IMR-90 (cell line): Measurements from ENCODE around the gene IDH3G. TPM values are rescaled to one million over a fixed set of nuclear protein-coding genes. Genes with fewer than 3 reads are reported as not detected.
A peak's percentile ranks its signal among the peaks of the same experiment; 100 is the strongest.

Source experiments
- ATAC-seq: fragments of 200-7000 bp; cut with Tn5 transposase; 2 replicates; pipeline ENCODE4 v1.9.1; 2020; ENCODE audit warnings: low read depth, mild to moderate bottlenecking, moderate library complexity
- BruUV-seq: library from RNA; stranded (reverse); fragments of 400-500 nt; replicated peaks from 2 replicates; lab custom pipeline; 2021; lab: Mats Ljungman, UMichigan
- CTCF ChIA-PET: fragments of 300-600 bp; formaldehyde crosslinking; extraction: SDS; loops from one replicate; lab custom pipeline; 2021; ENCODE audit warnings: antibody characterized with exemption; lab: Yijun Ruan, JAX
- POLR2A ChIA-PET: fragments of 300-600 bp; sonication (Branson Sonifier 250); formaldehyde crosslinking; loops from one replicate; lab custom pipeline; 2022; ENCODE audit warnings: antibody characterized with exemption; ENCODE audit not compliant: unreplicated experiment; lab: Charles Lee
- DNase-seq: peaks from one replicate; pipeline ENCODE4 v3.0.0; 2013
- H2AFZ ChIP-seq: replicated peaks from 2 replicates; pipeline ENCODE3; 2013; ENCODE audit warnings: low read length, mild to moderate bottlenecking; ENCODE audit not compliant: poor library complexity
- H2AK5ac ChIP-seq: 2 replicates; pipeline ENCODE4 v1.6.1; 2013; ENCODE audit warnings: low read depth, low read length, inconsistent platforms
- H2AK9ac ChIP-seq: replicated peaks from 2 replicates; pipeline ENCODE3; 2013; ENCODE audit warnings: mild to moderate bottlenecking, low read depth, low read length, moderate library complexity; ENCODE audit not compliant: poor library complexity
- H2BK120ac ChIP-seq: 2 replicates; pipeline ENCODE4 v1.6.1; 2013; ENCODE audit warnings: low read depth, low read length, inconsistent platforms
- H2BK15ac ChIP-seq: 3 replicates; pipeline ENCODE4 v1.6.1; 2013; ENCODE audit warnings: low read depth, low read length, inconsistent platforms
- H2BK20ac ChIP-seq: 2 replicates; pipeline ENCODE4 v1.6.1; 2013; ENCODE audit warnings: low read depth, mild to moderate bottlenecking, inconsistent platforms, low read length, moderate library complexity
- H2BK5ac ChIP-seq: 2 replicates; pipeline ENCODE4 v1.6.1; 2013; ENCODE audit warnings: mild to moderate bottlenecking, low read depth, low read length, inconsistent platforms; ENCODE audit not compliant: poor library complexity, severe bottlenecking
- H3K14ac ChIP-seq: replicated peaks from 2 replicates; pipeline ENCODE4 v1.6.1; 2013; ENCODE audit warnings: low read depth, low read length, inconsistent platforms
- H3K18ac ChIP-seq: 2 replicates; pipeline ENCODE4 v1.6.1; 2013; ENCODE audit warnings: low read depth, low read length, control low read depth
- H3K23ac ChIP-seq: 2 replicates; pipeline ENCODE4 v1.6.1; 2013; ENCODE audit warnings: low read depth, low read length, inconsistent platforms
- H3K27ac ChIP-seq: 2 replicates; pipeline ENCODE4 v1.5.1; 2013; ENCODE audit warnings: mild to moderate bottlenecking, control low read depth, low read length; ENCODE audit not compliant: insufficient read depth
- H3K27me3 ChIP-seq: 2 replicates; pipeline ENCODE4 v1.6.1; 2013; ENCODE audit warnings: low read length; ENCODE audit not compliant: control insufficient read depth, insufficient read depth
- H3K36me3 ChIP-seq: 2 replicates; pipeline ENCODE4 v1.6.1; 2013; ENCODE audit warnings: low read length, mixed read lengths; ENCODE audit not compliant: control insufficient read depth, insufficient read depth
- H3K4ac ChIP-seq: 2 replicates; pipeline ENCODE4 v1.6.1; 2013; ENCODE audit warnings: low read depth, low read length, inconsistent platforms
- H3K4me1 ChIP-seq: 2 replicates; pipeline ENCODE4 v1.6.1; 2013; ENCODE audit warnings: low read length, mixed read lengths; ENCODE audit not compliant: control insufficient read depth, insufficient read depth
- H3K4me2 ChIP-seq: 2 replicates; pipeline ENCODE4 v1.6.1; 2013; ENCODE audit warnings: low read depth, mild to moderate bottlenecking, control low read depth, low read length, moderate library complexity
- H3K4me3 ChIP-seq: 2 replicates; pipeline ENCODE4 v1.5.1; 2013; ENCODE audit warnings: low read depth, mild to moderate bottlenecking, control low read depth, low read length, moderate library complexity; ENCODE audit not compliant: insufficient read depth
- H3K56ac ChIP-seq: 2 replicates; pipeline ENCODE4 v1.6.1; 2013; ENCODE audit warnings: low read length, inconsistent platforms; ENCODE audit not compliant: insufficient read depth; ENCODE audit errors: extremely low read depth
- H3K79me1 ChIP-seq, 2 experiments: 2 replicates each; pipeline ENCODE4 v1.6.1; 2013; ENCODE audit warnings: low read length in 2 of 2, inconsistent platforms in 1 of 2, low read depth in 1 of 2
- H3K9ac ChIP-seq: 2 replicates; pipeline ENCODE4 v1.6.1; 2013; ENCODE audit warnings: low read depth, low read length, control low read depth
- H3K9me1 ChIP-seq: 2 replicates; pipeline ENCODE4 v1.6.1; 2013; ENCODE audit warnings: low read length, inconsistent platforms; ENCODE audit not compliant: insufficient read depth
- H3K9me3 ChIP-seq: 2 replicates; pipeline ENCODE4 v1.6.1; 2013; ENCODE audit warnings: low read length; ENCODE audit not compliant: control insufficient read depth, insufficient read depth
- H4K20me1 ChIP-seq: 2 replicates; pipeline ENCODE4 v1.6.1; 2013; ENCODE audit warnings: low read length, inconsistent platforms; ENCODE audit not compliant: insufficient read depth
- H4K5ac ChIP-seq: 2 replicates; pipeline ENCODE4 v1.6.1; 2013; ENCODE audit warnings: mild to moderate bottlenecking, low read depth, low read length, control low read depth
- H4K8ac ChIP-seq, 2 experiments: 2 replicates each; pipeline ENCODE4 v1.6.1; 2013; ENCODE audit warnings: low read depth in 2 of 2, low read length in 2 of 2, control low read depth in 1 of 2, inconsistent platforms in 1 of 2
- H4K91ac ChIP-seq: 2 replicates; pipeline ENCODE4 v1.6.1; 2013; ENCODE audit warnings: low read depth, low read length, inconsistent platforms; ENCODE audit not compliant: insufficient read depth
- FOS ChIP-seq: fragments of 150-350 bp; IDR thresholded peaks from 2 replicates; pipeline ENCODE4 v1.6.1; 2016; ENCODE audit warnings: low read depth, low read length
- MAFK ChIP-seq: IDR thresholded peaks from 2 replicates; pipeline ENCODE4 v1.6.1; 2012; ENCODE audit warnings: low read depth, low read length, improper control_type of control experiment
- MAZ ChIP-seq: IDR thresholded peaks from 2 replicates; pipeline ENCODE4 v1.6.1; 2012; ENCODE audit warnings: low read depth, mild to moderate bottlenecking, low read length, improper control_type of control experiment, moderate library complexity, borderline replicate concordance
- POLR2A ChIP-seq: IDR thresholded peaks from 2 replicates; pipeline ENCODE4 v1.6.1; 2012; ENCODE audit warnings: mild to moderate bottlenecking, low read depth, low read length
- RAD21 ChIP-seq: IDR thresholded peaks from 2 replicates; pipeline ENCODE4 v1.6.1; 2012; ENCODE audit warnings: low read length, improper control_type of control experiment
- RCOR1 ChIP-seq: IDR thresholded peaks from 2 replicates; pipeline ENCODE4 v1.6.1; 2012; ENCODE audit warnings: mild to moderate bottlenecking, low read length, improper control_type of control experiment; ENCODE audit not compliant: insufficient replicate concordance
- WGBS, 2 experiments: methylation state at CpG; one replicate each; pipeline versions ENCODE4 v1.1.5 to v1.1.7; 2013; ENCODE audit warnings: missing lambda C conversion rate in 2 of 2; ENCODE audit not compliant: insufficient read length in 1 of 2; ENCODE audit errors: extremely low coverage in 2 of 2; 5-methylcytosine and 5-hydroxymethylcytosine counted together
- dilution Hi-C: fragments of 300-500 bp; cut with HindIII; formaldehyde crosslinking; loops from one replicate; pipeline ENCODE4 v1.14.3; 2018; ENCODE audit warnings: low sequenced_read_pairs; ENCODE audit not compliant: unreplicated experiment
- in situ Hi-C: fragments of 300-500 bp; cut with MboI; formaldehyde crosslinking; loops from 3 replicates; pipeline ENCODE4 v1.14.3; 2019; ENCODE audit warnings: low sequenced_read_pairs, inconsistent platforms, mixed read lengths
- intact Hi-C: fragments of 100-400 bp; cut with micrococcal nuclease; formaldehyde crosslinking; loops from 2 replicates; pipeline ENCODE4 v1.10.0; 2022
- polyA plus RNA-seq, 3 experiments: library from polyadenylated mRNA; depleted of rRNA; stranded (reverse); fragments of >200 nt; gene quantifications; 2 replicates each; pipeline ENCODE4 v1.2.3, GENCODE V29; 2012; ENCODE audit warnings: low replicate concordance in 1 of 3
- total RNA-seq: library from RNA; depleted of rRNA; stranded (reverse); fragments of >200 nt; gene quantifications from 2 replicates; pipeline ENCODE4 v1.2.3, GENCODE V29; 2012

IDH3G gene
- total and polyA plus RNA-seq, 2 of the 4 experiments (the other 2 are of a cell fraction): 79.4 to 85.7 TPM

DNA sequence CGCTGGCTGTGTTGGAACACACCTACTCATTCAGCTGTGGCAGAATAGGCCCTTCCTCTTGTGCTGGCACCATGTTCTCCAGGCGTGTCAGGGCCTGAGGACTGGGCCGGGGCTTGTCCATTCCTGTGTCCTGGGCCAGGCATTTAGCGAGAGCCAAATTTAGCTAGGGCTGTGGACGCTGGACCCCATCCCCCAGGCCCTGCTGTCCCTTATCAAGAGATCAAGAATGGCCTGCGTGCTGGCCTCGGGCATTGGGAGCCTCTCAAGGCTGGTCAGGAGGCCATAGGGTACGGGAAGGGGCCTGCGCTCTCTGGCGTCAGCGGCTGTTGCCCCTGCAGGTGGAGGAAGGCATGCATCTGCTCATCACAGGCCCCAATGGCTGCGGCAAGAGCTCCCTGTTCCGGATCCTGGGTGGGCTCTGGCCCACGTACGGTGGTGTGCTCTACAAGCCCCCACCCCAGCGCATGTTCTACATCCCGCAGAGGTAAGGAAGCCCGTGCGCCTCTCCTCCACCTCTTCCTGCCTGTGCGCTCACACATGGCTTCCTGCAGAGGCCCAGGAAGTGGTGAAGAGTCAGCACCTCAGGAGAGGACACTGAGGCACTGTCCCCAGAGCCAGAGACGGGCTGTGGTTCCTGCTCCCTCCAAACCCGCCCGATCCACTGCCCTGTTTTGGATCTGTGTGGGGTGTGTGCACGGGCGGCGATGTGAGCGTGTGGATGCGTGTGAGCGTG lies 54.3 kb downstream of the IDH3G start:
- no peak overlapping the region for H4K8ac ChIP-seq
- H3K27me3 ChIP-seq: no peaks in the 10 kb centered on the region
- no TSS peak for BruUV-seq
- H2AK5ac ChIP-seq: no peak overlapping the region
- no peak overlapping the region for H2BK20ac ChIP-seq
- TF ChIP-seq MAZ (no peak), RAD21 (no peak), POLR2A (no peak), FOS (no peak), MAFK (no peak), RCOR1 (no peak)
- H3K4me3 ChIP-seq: no peak overlapping the region
- in situ Hi-C loops: no loop called here
- dilution Hi-C loops: no loop called here
- peaks cover 10% of the 10 kb centered on the region; the same call in 1 of the 2 replicates for H3K36me3 ChIP-seq
- H4K20me1 ChIP-seq: no peaks in the 10 kb centered on the region
- no peak overlapping the region for H4K91ac ChIP-seq
- no peak overlapping the region for H2BK120ac ChIP-seq
- H3K4me2 ChIP-seq: no peak overlapping the region
- H4K5ac ChIP-seq: no peak overlapping the region
- H3K56ac ChIP-seq: no peak overlapping the region
- no peak overlapping the region for H3K23ac ChIP-seq
- H3K18ac ChIP-seq: no peak overlapping the region
- WGBS, 2 experiments: 97% methylated on average over 14 of the region's 29 CpGs; no CpG with 5 or more reads in 1 of the 2 experiments
- POLR2A ChIA-PET: no interaction called here
- no peak overlapping the region for H2BK5ac ChIP-seq
- peaks cover 3% of the 10 kb centered on the region; the same call in 1 of the 2 replicates for H3K4me1 ChIP-seq
- H3K9me1 ChIP-seq: no peaks in the 10 kb centered on the region
- no peak for ATAC-seq
- DNase-seq: no peak
- intact Hi-C loops: no loop called here
- peak overlapping the region; percentile 28 for H2AK9ac ChIP-seq
- H3K27ac ChIP-seq: no peak overlapping the region
- no peak overlapping the region for H2AFZ ChIP-seq
- H3K9ac ChIP-seq: no peak overlapping the region
- CTCF ChIA-PET: no interaction called here
- no peak overlapping the region for H3K4ac ChIP-seq
- H2BK15ac ChIP-seq: no peak overlapping the region
- 0 out of 2 replicates have a peak, but pooled peaks cover 1% of the 10 kb centered on the region for H3K9me3 ChIP-seq
- no peaks in the 10 kb centered on the region for H3K79me1 ChIP-seq
- no peak overlapping the region for H3K14ac ChIP-seq
